Hepatocyte (in vitro differentiated cells): ENCODE results near the gene STRN. TPM values are rescaled to one million over a fixed set of nuclear protein-coding genes. Genes with fewer than 3 reads are reported as not detected.
"Not testable (repeated sequence)": the region's sequence is repeated elsewhere in the genome, so short reads cannot be mapped to it uniquely, and the experiment has no call there.

Experiments used
- DNase-seq: peaks from one replicate; pipeline ENCODE4 v3.0.0-alpha.2; 2016; ENCODE audit warnings: low spot score
- H2AFZ ChIP-seq: fragments of 200-600 bp; sonication (generic); 2 replicates; pipeline ENCODE4 v1.6.0; 2016; ENCODE audit warnings: antibody characterized with exemption, mild to moderate bottlenecking
- H3K27ac ChIP-seq: fragments of 200-600 bp; sonication (generic); 2 replicates; pipeline ENCODE4 v1.5.1; 2016; ENCODE audit warnings: mild to moderate bottlenecking
- H3K27me3 ChIP-seq: fragments of 200-600 bp; sonication (generic); 2 replicates; pipeline ENCODE4 v1.6.1; 2016
- H3K36me3 ChIP-seq: fragments of 200-600 bp; sonication (generic); replicated peaks from 2 replicates; pipeline ENCODE4 v1.5.1; 2016; ENCODE audit warnings: low read depth; ENCODE audit not compliant: insufficient read depth
- H3K4me1 ChIP-seq: fragments of 200-600 bp; sonication (generic); 2 replicates; pipeline ENCODE4 v1.5.1; 2016; ENCODE audit warnings: mild to moderate bottlenecking, moderate library complexity; ENCODE audit not compliant: insufficient read depth
- H3K4me2 ChIP-seq: fragments of 200-600 bp; sonication (generic); 2 replicates; pipeline ENCODE4 v1.6.0; 2016
- H3K4me3 ChIP-seq: fragments of 200-600 bp; sonication (generic); 2 replicates; pipeline ENCODE4 v1.5.1; 2016; ENCODE audit warnings: mild to moderate bottlenecking
- H3K79me2 ChIP-seq: fragments of 200-600 bp; sonication (generic); 2 replicates; pipeline ENCODE4 v1.6.0; 2017; ENCODE audit warnings: mild to moderate bottlenecking
- H3K9me2 ChIP-seq: fragments of 200-600 bp; sonication (generic); replicated peaks from 2 replicates; pipeline ENCODE4 v1.6.0; 2017; ENCODE audit warnings: mild to moderate bottlenecking; ENCODE audit not compliant: insufficient read depth
- H3K9me3 ChIP-seq: fragments of 200-600 bp; sonication (generic); 2 replicates; pipeline ENCODE4 v1.5.1; 2016; ENCODE audit warnings: low read depth, mild to moderate bottlenecking
- H4K20me1 ChIP-seq: fragments of 200-600 bp; sonication (generic); 2 replicates; pipeline ENCODE4 v1.6.0; 2016; ENCODE audit warnings: mild to moderate bottlenecking; ENCODE audit not compliant: insufficient read depth, poor library complexity, severe bottlenecking
- CTCF ChIP-seq: fragments of 200-600 bp; sonication (generic); IDR thresholded peaks from 2 replicates; pipeline ENCODE4 v1.5.1; 2016; ENCODE audit warnings: antibody characterized with exemption, mild to moderate bottlenecking; ENCODE audit not compliant: poor library complexity
- EZH2 ChIP-seq: fragments of 200-600 bp; sonication (generic); IDR thresholded peaks from 2 replicates; pipeline ENCODE4 v1.6.1; 2016; ENCODE audit warnings: antibody characterized with exemption, mild to moderate bottlenecking, borderline replicate concordance
- EZH2phosphoT487 ChIP-seq: fragments of 200-600 bp; sonication (generic); IDR thresholded peaks from one replicate; pipeline ENCODE4 v1.6.1; 2018; ENCODE audit warnings: antibody characterized with exemption, mild to moderate bottlenecking, low read depth, moderate library complexity; ENCODE audit not compliant: unreplicated experiment, severe bottlenecking
- WGBS: methylation state at CpG from one replicate; pipeline ENCODE4 v1.1.6; 2016; ENCODE audit warnings: low lambda C conversion rate; ENCODE audit errors: missing lambda C conversion rate; 5-methylcytosine and 5-hydroxymethylcytosine counted together
- polyA plus RNA-seq: library from polyadenylated mRNA; unstranded; fragments of >200 nt; fragmentation: Nextera tagmentation; extraction: Ambion mirVana; gene quantifications from 2 replicates; pipeline ENCODE4 v1.2.1, GENCODE V29; 2016
- total RNA-seq: library from RNA; depleted of rRNA; stranded (reverse); fragments of >200 nt; gene quantifications from 2 replicates; pipeline ENCODE4 v1.2.3, GENCODE V29; 2014

The STRN gene
- total and polyA plus RNA-seq, 2 experiments from 2014 or later = 4.4 to 13.9 TPM

GRCh38 chr2:36951027-36951518 is 15.3 kb downstream of the STRN start:
- Histone ChIP-seq H3K79me2 (peaks cover 78% of the 10 kb centered on the region), H4K20me1 (no peaks in the 10 kb centered on the region), H3K9me3 (no peaks in the 10 kb centered on the region), H2AFZ (no peak overlapping the region), H3K27me3 (no peaks in the 10 kb centered on the region), H3K9me2 (no peaks in the 10 kb centered on the region), H3K4me3 (no peak overlapping the region), H3K4me1 (no peaks in the 10 kb centered on the region), H3K27ac (no peak overlapping the region), H3K4me2 (no peak overlapping the region), H3K36me3 (no peaks in the 10 kb centered on the region)
- WGBS = 86% methylated on average over 2 of the region's 2 CpGs
- no peak for TF ChIP-seq EZH2phosphoT487
- no peak for DNase-seq

- Histone ChIP-seq H3K36me3 (no peaks in the 10 kb centered on the region), H3K4me1 (no peaks in the 10 kb centered on the region), H3K4me2 (no peak overlapping the region), H2AFZ (no peak overlapping the region), H4K20me1 (no peaks in the 10 kb centered on the region), H3K79me2 (peaks cover 70% of the 10 kb centered on the region), H3K9me2 (no peaks in the 10 kb centered on the region), H3K27me3 (no peaks in the 10 kb centered on the region), H3K9me3 (no peaks in the 10 kb centered on the region), H3K27ac (no peak overlapping the region), H3K4me3 (no peak overlapping the region)
- no peak for DNase-seq
- 67% methylated on average over 1 of the region's 1 CpG for WGBS
- TF ChIP-seq CTCF (no peak), EZH2phosphoT487 (no peak), EZH2 (no peak)
These were observed 16.5 kb downstream of the STRN start for GRCh38 chr2:36949845-36950244.

GRCh38 chr2:36945240-36945639 is 21.1 kb downstream of the STRN start:
- H2AFZ ChIP-seq, H3K9me3 ChIP-seq, H3K9me2 ChIP-seq, H3K36me3 ChIP-seq, H3K4me1 ChIP-seq, H4K20me1 ChIP-seq, H3K4me2 ChIP-seq, DNase-seq, H3K4me3 ChIP-seq, H3K27ac ChIP-seq, H3K27me3 ChIP-seq: not testable (repeated sequence)
- peaks cover 71% of the 10 kb centered on the region for H3K79me2 ChIP-seq
- WGBS = 92% methylated on average over 10 of the region's 10 CpGs

- no peaks in the 10 kb centered on the region for H3K9me3 ChIP-seq
- no peak overlapping the region for H3K27ac ChIP-seq
- H4K20me1 ChIP-seq = no peaks in the 10 kb centered on the region
- peaks cover 45% of the 10 kb centered on the region for H3K79me2 ChIP-seq
- no peaks in the 10 kb centered on the region for H3K4me1 ChIP-seq
- H3K27me3 ChIP-seq = no peaks in the 10 kb centered on the region
- no peak overlapping the region for H3K4me3 ChIP-seq
- no peak overlapping the region for H3K4me2 ChIP-seq
- H3K36me3 ChIP-seq = no peaks in the 10 kb centered on the region
- no peak for DNase-seq
- no peaks in the 10 kb centered on the region for H3K9me2 ChIP-seq
- TF ChIP-seq EZH2phosphoT487 (no peak), CTCF (no peak), EZH2 (no peak)
- no peak overlapping the region for H2AFZ ChIP-seq
- WGBS = 86% methylated on average over 4 of the region's 4 CpGs
These were observed 24.5 kb downstream of the STRN start for GRCh38 chr2:36941867-36942266.

GRCh38 chr2:36936526-36936925 is 29.8 kb downstream of the STRN start:
- not testable (repeated sequence) for H3K4me1 ChIP-seq, H3K9me3 ChIP-seq, H3K36me3 ChIP-seq, DNase-seq, H3K27ac ChIP-seq, H4K20me1 ChIP-seq, H3K4me3 ChIP-seq, H3K9me2 ChIP-seq, H2AFZ ChIP-seq, H3K4me2 ChIP-seq, H3K27me3 ChIP-seq
- peaks cover 26% of the 10 kb centered on the region for H3K79me2 ChIP-seq

- peaks cover 45% of the 10 kb centered on the region for H3K79me2 ChIP-seq
- not testable (repeated sequence) for H3K27me3 ChIP-seq, H4K20me1 ChIP-seq, H3K4me3 ChIP-seq, H3K9me2 ChIP-seq, DNase-seq, H3K4me1 ChIP-seq, H3K27ac ChIP-seq, H2AFZ ChIP-seq, H3K36me3 ChIP-seq, H3K9me3 ChIP-seq, H3K4me2 ChIP-seq
- 95% methylated on average over 6 of the region's 6 CpGs for WGBS
These were observed 34.6 kb downstream of the STRN start for GRCh38 chr2:36931688-36932087.

- not testable (repeated sequence) for H3K36me3 ChIP-seq, H3K4me3 ChIP-seq, H3K4me1 ChIP-seq, H3K9me3 ChIP-seq, H3K9me2 ChIP-seq, H2AFZ ChIP-seq, H4K20me1 ChIP-seq, H3K4me2 ChIP-seq, DNase-seq, H3K27me3 ChIP-seq
- H3K79me2 ChIP-seq = peaks cover 37% of the 10 kb centered on the region
- 86% methylated on average over 7 of the region's 7 CpGs for WGBS
- H3K27ac ChIP-seq = peak overlapping the region; percentile 3
These were observed 35.4 kb downstream of the STRN start for GRCh38 chr2:36930787-36931410.
